ENCODE results near the gene CABCOCO1.

GRCh38 chr10:61803269-61803668, 140.5 kb downstream of the CABCOCO1 start:
- no peak for TF ChIP-seq POLR2A (IDR thresholded peaks at IDR 0.05)
- TF ChIP-seq CTCF (IDR thresholded peaks at IDR 0.05) = no peak
- no peak for TF ChIP-seq POLR2AphosphoS5 (IDR thresholded peaks at IDR 0.05)

Measured in gastroesophageal sphincter (tissue), 3 donors.